B cell (primary cell): ENCODE results near the gene TDRD15.

Experiments used
- EZH2 ChIP-seq: IDR thresholded peaks from 2 replicates; pipeline ENCODE4 v1.6.1; 2012; ENCODE audit warnings: borderline replicate concordance, low read depth, mild to moderate bottlenecking, moderate library complexity, low read length; ENCODE audit not compliant: insufficient read depth, poor library complexity, severe bottlenecking
- TF ChIP-seq, protein P1 (sequence below): fragments of 200-600 bp; IDR thresholded peaks from one replicate; pipeline ENCODE4 v1.8.0; 2022; ENCODE audit warnings: antibody characterized with exemption, mild to moderate bottlenecking

- TF ChIP-seq, protein P1, sequence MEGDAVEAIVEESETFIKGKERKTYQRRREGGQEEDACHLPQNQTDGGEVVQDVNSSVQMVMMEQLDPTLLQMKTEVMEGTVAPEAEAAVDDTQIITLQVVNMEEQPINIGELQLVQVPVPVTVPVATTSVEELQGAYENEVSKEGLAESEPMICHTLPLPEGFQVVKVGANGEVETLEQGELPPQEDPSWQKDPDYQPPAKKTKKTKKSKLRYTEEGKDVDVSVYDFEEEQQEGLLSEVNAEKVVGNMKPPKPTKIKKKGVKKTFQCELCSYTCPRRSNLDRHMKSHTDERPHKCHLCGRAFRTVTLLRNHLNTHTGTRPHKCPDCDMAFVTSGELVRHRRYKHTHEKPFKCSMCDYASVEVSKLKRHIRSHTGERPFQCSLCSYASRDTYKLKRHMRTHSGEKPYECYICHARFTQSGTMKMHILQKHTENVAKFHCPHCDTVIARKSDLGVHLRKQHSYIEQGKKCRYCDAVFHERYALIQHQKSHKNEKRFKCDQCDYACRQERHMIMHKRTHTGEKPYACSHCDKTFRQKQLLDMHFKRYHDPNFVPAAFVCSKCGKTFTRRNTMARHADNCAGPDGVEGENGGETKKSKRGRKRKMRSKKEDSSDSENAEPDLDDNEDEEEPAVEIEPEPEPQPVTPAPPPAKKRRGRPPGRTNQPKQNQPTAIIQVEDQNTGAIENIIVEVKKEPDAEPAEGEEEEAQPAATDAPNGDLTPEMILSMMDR: no peak
- TF ChIP-seq EZH2: no peak
Observed at GRCh38 chr2:21084401-21084800, 39.4 kb upstream of the TDRD15 start.
